Right cardiac atrium (tissue), 5 donors: ENCODE data around the gene XKR8. TPM values are rescaled to one million over a fixed set of nuclear protein-coding genes. Genes with fewer than 3 reads are reported as not detected.
A peak's percentile ranks its signal among the peaks of the same experiment; 100 is the strongest.

ENCODE experiments used
- ATAC-seq, 2 donors: fragments of 200-7000 bp; cut with Tn5 transposase; one replicate each; pipeline versions ENCODE4 v1.8.0 to v1.9.1; 2020; ENCODE audit warnings: moderate library complexity in 2 of 2, mild to moderate bottlenecking in 1 of 2
- DNase-seq, 3 donors: peaks; one replicate each; pipeline ENCODE4 v3.0.0-alpha.2; 2020
- H3K27ac ChIP-seq: one replicate; pipeline ENCODE4 v1.5.1; 2013; ENCODE audit warnings: mild to moderate bottlenecking, low read length, control low read depth, moderate library complexity
- H3K27me3 ChIP-seq: one replicate; pipeline ENCODE4 v1.6.1; 2013; ENCODE audit not compliant: control insufficient read depth, insufficient read depth
- H3K4me1 ChIP-seq: one replicate; pipeline ENCODE4 v1.6.1; 2013; ENCODE audit warnings: low read length; ENCODE audit not compliant: control insufficient read depth, insufficient read depth
- H3K4me3 ChIP-seq: one replicate; pipeline ENCODE4 v1.5.1; 2013; ENCODE audit warnings: low read length, control low read depth
- H3K9me3 ChIP-seq: one replicate; pipeline ENCODE4 v1.6.1; 2013; ENCODE audit warnings: low read length; ENCODE audit not compliant: control insufficient read depth
- WGBS: extraction: QIAGEN DNeasy Blood & Tissue Kit; methylation state at CpG from one replicate; pipeline ENCODE4 v1.1.7; 2013; 5-methylcytosine and 5-hydroxymethylcytosine counted together
- intact Hi-C, 4 donors: fragments of 100-400 bp; cut with DNase I; formaldehyde crosslinking; loops; one replicate each; pipeline versions ENCODE4 v1.11.0 to v1.14.0; 2022 to 2023
- polyA plus RNA-seq: library from polyadenylated mRNA; stranded (reverse); fragments of 200-250 nt; gene quantifications from one replicate; pipeline ENCODE4 v1.2.3, GENCODE V29; 2013
- total RNA-seq, 4 donors: library from RNA; stranded (reverse); fragmentation: NEBNext Ultra II Directional; extraction: Animal tissue kit (Norgen Biotek cat#: 25700); gene quantifications; one replicate each; pipeline ENCODE4 v1.2.1, GENCODE V29; 2021
- donor health status: healthy with polysubstance abuse.
- donor health status: DM: no; HTN: yes; CAD: no.
- donor health status: DM: no; HTN: no; CAD: no.
- donor health status: DM: no; HTN: yes; CAD: no; lungs with severe emphysema.
- donor health status: DM: yes; HTN: yes; CAD: no.

Gene XKR8
- total and polyA plus RNA-seq, 5 donors: 5.3 to 6.9 (median 5.9) TPM

DNA sequence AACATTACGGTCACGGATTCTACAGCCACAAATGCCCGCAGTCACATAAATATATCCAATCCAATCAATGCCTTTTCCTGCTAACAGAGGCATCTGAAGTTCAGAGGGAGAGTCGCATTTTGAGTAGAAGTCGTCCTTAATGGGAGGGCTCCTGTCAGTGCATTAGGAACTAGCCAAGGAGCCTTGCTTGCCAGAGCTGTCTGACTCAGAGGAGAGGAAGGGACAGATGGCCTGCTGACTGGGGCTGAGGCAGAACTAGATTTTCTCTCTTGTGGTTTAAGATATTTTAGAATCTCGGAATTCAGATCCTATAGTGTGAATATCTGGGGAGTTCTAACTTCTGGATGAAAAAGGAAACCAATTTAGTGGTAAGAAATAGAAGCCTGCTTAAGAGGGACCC, 10.6 kb downstream of the XKR8 start:
- peak; percentile 58 to 81 for ATAC-seq
- H3K9me3 ChIP-seq: no peaks in the 10 kb centered on the region
- peaks cover 6% of the 10 kb centered on the region for H3K4me1 ChIP-seq
- H3K4me3 ChIP-seq: no peak overlapping the region
- peak overlapping the region; percentile 49 for H3K27ac ChIP-seq
- no peaks in the 10 kb centered on the region for H3K27me3 ChIP-seq
- peak in 2 of 3 donors; percentile 65 to 76 for DNase-seq
- intact Hi-C loops: no loop called here
- 71% methylated on average over 6 of the region's 6 CpGs for WGBS

DNA sequence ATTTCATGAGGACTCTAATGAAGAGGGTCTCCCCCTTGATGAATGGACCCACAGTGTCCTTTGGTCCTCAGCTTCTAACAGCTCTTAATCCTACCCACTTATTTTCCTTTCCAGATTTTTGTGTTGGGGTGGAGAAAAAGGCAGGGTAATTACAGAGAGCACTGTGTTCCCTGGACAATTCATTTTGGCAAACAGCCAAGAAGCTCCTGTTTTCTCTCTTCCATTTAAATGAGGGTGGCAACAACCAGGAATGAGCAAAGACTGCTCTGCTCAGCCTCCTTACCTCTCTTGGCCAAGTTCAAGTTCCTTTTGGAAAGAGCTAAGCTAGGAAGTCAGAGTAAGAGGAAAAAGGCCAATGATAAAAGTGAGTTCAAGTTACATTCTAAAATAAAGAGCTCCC, 11.9 kb downstream of the XKR8 start:
- intact Hi-C loops: no loop called here
- Histone ChIP-seq H3K4me3 (no peak overlapping the region), H3K9me3 (no peaks in the 10 kb centered on the region), H3K27ac (no peak overlapping the region), H3K4me1 (peaks cover 6% of the 10 kb centered on the region), H3K27me3 (no peaks in the 10 kb centered on the region)
- DNase-seq (no peak), ATAC-seq (peak; percentile 62 to 73)

DNA sequence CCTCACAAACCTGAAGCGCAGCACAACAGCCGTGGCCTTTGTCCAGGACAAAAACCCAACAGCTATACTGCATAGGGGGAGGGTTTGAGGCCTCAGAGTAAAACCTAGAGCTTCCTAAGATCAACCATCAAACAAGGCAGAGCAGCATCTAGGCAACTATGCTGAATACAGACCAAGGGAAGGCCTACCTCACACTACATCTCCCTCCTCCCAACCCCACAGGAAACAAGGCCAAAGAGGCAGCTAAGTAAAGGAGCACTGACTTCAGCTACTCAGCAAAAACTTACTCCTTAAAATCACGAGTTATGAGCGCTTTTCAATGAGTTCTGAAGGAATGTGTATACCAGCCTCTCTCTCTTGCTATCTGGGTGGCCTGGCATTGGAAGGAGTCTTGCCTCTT, 12.4 kb downstream of the XKR8 start:
- Histone ChIP-seq H3K27ac (peak overlapping the region; percentile 21), H3K4me1 (peaks cover 6% of the 10 kb centered on the region), H3K9me3 (no peaks in the 10 kb centered on the region), H3K4me3 (no peak overlapping the region), H3K27me3 (no peaks in the 10 kb centered on the region)
- intact Hi-C loops: no loop called here
- ATAC-seq: peak in 1 of 2 donors; percentile 43
- 72% methylated on average over 4 of the region's 4 CpGs for WGBS
- DNase-seq: no peak

DNA sequence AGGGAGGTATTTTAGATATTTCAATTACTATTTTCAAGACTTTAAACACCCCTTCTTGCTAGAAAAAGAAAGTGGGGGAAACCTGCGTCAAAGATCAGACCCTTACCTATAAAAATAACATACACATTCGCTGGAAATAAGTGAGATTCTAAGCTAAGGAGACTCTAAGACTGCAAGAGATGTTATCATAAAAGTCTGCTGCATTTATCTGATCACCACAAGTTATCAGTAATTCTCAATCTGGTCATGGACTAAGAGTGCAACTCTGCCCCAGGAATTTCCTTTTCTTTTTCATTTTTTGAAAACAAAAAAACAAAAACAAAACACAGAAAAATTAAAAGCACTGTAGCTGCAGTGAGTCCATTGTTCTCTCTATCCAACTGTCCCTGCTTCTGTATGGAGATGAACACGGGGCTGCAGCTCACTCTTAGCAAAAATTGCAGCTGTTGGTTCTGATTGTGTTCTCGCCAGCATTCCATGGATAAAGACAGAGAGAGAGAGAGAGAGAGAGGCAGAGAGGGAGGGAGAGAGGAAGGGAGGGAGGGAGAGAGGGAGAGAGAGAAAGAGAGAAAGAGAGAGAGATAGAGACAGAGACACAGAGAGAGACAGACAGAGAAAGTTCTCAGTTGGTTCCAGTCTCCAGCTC, 14.1 kb downstream of the XKR8 start:
- intact Hi-C loops: no loop called here
- H3K4me3 ChIP-seq: no peak overlapping the region
- DNase-seq (no peak), ATAC-seq (no peak)
- H3K27ac ChIP-seq: no peak overlapping the region
- H3K9me3 ChIP-seq: no peaks in the 10 kb centered on the region
- no peaks in the 10 kb centered on the region for H3K27me3 ChIP-seq
- 75% methylated on average over 4 of the region's 4 CpGs for WGBS
- peaks cover 6% of the 10 kb centered on the region for H3K4me1 ChIP-seq

DNA sequence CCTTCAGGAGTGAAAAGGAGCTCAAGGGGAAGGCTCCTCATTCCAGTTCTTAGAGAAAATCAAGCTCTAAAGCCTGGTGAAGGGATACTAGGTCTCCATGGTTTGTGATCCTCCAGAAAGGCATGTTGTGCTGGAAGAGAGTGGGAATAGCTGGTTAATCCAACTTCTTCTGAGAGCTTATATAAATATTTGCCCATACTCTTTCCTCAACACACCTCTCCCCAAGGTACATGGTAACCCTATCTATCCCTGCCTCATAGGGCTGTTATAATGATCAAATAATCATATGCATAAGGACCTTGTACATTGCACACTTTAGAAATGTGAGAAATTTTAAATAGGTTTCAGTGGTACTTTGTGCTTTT, 14.6 kb downstream of the XKR8 start:
- Histone ChIP-seq H3K27me3 (no peaks in the 10 kb centered on the region), H3K4me1 (peaks cover 6% of the 10 kb centered on the region), H3K27ac (no peak overlapping the region), H3K9me3 (no peaks in the 10 kb centered on the region), H3K4me3 (no peak overlapping the region)
- no peak for DNase-seq
- ATAC-seq: no peak
- intact Hi-C loops: no loop called here

DNA sequence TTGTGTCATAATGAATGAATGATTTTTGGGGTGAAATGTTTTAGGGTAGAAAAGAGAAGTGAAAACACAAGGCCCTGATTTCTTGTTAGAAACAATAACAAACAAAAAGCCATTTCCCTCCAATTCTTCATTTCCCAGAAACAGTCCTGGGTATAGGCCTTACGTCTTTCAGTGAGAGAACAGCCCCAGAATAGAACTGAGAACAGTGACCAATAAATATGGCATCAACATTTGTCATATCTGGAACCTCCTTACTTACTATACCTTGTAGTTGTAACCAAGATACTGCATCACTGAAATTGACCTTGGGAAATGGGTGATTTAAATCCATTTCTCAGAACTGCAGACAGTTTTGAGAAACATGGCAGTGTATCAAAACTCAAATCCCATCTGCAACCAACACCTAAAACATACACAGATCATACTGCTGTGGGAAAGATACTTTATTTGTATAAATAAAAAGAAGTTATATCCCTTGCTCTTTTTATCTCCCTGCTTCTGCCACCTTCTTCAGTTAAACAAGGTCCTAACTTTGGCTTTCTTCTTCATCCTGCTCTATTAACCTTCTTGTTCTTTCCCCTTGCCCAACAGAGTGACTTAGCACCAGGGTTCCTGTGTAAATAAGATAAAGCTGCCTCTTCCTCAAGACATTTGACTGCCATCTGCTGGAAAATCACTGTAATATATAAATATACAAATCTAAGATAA, 19.5 kb downstream of the XKR8 start:
- H3K9me3 ChIP-seq: no peaks in the 10 kb centered on the region
- ATAC-seq: peak; percentile 73 to 87
- H3K27me3 ChIP-seq: no peaks in the 10 kb centered on the region
- DNase-seq: no peak
- intact Hi-C loops: loop anchor here in 1 of 4 donors (5.0 kb wide), 1 partner anchor 117 kb away; no protein-coding TSS in a partner anchor
- WGBS: 71% methylated on average over 1 of the region's 1 CpG
- no peaks in the 10 kb centered on the region for H3K4me1 ChIP-seq
- no peak overlapping the region for H3K27ac ChIP-seq
- H3K4me3 ChIP-seq: no peak overlapping the region

DNA sequence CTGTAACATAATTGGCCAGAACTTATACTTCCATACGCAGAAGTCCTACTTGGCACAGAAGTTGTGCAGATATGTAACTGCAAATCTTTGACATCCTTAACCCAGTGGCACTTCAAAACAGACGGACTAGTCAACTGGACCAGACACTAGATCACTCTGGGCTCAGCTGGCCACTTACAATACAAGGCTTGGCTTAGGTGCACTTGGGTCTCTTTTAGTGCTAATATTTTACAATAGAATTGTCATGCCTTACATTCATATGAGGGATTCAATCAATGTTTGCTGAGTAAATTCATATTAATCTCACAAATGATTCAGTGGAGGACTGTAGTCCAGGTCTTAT, 20.1 kb downstream of the XKR8 start:
- H3K27me3 ChIP-seq: no peaks in the 10 kb centered on the region
- intact Hi-C loops: loop anchor here (5.0 to 10.0 kb wide), 4 partner anchors 115 to 125 kb away; no protein-coding TSS in a partner anchor
- H3K4me3 ChIP-seq: no peak overlapping the region
- H3K4me1 ChIP-seq: no peaks in the 10 kb centered on the region
- no peak overlapping the region for H3K27ac ChIP-seq
- WGBS: 9% methylated on average over 2 of the region's 2 CpGs
- DNase-seq (no peak), ATAC-seq (no peak)
- no peaks in the 10 kb centered on the region for H3K9me3 ChIP-seq

DNA sequence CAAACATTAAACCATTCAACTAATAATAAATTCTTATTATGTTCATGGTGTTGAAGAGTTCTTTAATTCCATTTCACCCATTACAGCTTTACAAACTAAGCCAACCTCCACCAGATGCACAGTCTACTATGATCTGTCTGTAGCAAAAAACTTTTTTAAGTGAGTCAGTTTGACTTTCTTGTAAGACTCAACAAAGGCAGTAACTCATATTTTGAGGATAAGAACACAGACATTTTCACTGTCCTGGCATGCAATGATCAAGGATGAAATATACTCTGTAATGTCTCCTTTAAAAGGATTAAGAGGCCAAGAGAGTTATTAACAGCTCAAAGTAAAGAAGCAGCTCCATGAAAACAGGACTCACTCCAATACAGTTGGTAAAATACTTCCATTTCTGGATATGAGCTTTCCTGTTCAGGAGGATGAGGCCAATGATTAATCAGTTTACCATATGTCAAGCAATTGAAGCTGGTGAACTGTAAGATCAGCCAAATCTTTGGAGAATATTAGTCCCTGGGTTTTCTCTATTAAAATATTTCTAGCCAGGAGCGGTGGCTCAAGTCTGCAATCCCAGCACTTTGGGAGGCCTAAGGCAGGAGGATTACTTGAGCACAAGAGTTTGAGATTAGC, 20.6 kb downstream of the XKR8 start:
- ATAC-seq (no peak), DNase-seq (no peak)
- Histone ChIP-seq H3K27ac (no peak overlapping the region), H3K4me1 (no peaks in the 10 kb centered on the region), H3K9me3 (no peaks in the 10 kb centered on the region), H3K27me3 (no peaks in the 10 kb centered on the region), H3K4me3 (no peak overlapping the region)
- intact Hi-C loops: loop anchor here in 3 of 4 donors (5.0 to 10.0 kb wide), 3 partner anchors 116 to 126 kb away; no protein-coding TSS in a partner anchor
- WGBS: 70% methylated on average over 1 of the region's 1 CpG

DNA sequence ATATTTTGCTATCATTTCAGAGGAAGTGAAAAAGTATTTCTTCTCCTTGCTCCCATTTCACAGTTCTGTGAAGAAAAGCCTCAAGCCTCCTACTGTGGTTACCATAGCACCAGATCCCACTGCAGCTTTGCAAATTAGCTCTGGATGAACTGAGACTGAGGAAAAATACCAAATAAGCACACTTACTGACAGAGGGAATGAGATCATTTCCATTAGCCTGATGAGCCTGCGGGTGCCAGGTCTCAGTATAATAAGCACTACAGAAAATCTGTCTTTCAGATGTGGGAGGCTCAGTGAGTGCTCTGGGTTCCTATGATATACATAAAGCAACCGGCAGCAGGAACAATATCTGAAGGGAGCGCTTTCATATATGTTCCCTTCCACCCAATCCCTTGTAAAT, 21.4 kb downstream of the XKR8 start:
- Histone ChIP-seq H3K27ac (no peak overlapping the region), H3K4me1 (no peaks in the 10 kb centered on the region), H3K27me3 (no peaks in the 10 kb centered on the region), H3K4me3 (no peak overlapping the region), H3K9me3 (no peaks in the 10 kb centered on the region)
- DNase-seq (no peak), ATAC-seq (no peak)
- intact Hi-C loops: loop anchor here in 3 of 4 donors (5.0 to 10.0 kb wide), 3 partner anchors 116 to 126 kb away; no protein-coding TSS in a partner anchor
- 73% methylated on average over 3 of the region's 3 CpGs for WGBS

DNA sequence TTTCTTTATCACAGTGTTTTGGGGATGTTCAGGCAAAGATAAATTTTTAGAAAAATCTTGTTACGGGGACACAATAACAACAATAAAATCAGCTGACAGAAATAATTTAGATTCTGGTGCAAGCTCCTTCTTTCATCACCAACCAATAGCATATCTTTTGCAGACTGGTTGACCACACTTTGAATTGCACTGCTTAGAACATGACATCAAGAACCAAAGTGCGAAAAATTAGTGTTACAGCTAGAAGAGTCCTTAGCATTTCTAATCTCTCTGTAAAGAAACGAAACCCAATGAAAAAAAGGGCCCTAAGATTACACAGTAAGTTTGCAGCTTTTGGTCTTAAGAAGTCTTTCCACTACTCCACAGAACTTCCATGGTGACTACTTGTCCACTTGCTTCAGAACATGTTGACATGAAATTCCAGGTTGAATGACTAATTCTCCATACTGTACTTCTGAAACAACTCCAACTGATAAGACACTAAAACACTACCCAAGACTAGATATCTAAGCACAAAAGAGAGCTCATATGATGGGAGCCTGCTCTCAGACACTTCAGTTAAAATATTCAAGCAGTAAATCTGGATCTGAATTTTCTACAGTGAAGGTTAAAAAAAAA, 31.3 kb downstream of the XKR8 start:
- no peak for DNase-seq
- no peak for ATAC-seq
- WGBS: 89% methylated on average over 3 of the region's 3 CpGs
- H3K4me3 ChIP-seq: no peak overlapping the region
- H3K4me1 ChIP-seq: no peaks in the 10 kb centered on the region
- H3K27ac ChIP-seq: no peak overlapping the region
- no peaks in the 10 kb centered on the region for H3K27me3 ChIP-seq
- intact Hi-C loops: no loop called here
- no peaks in the 10 kb centered on the region for H3K9me3 ChIP-seq

DNA sequence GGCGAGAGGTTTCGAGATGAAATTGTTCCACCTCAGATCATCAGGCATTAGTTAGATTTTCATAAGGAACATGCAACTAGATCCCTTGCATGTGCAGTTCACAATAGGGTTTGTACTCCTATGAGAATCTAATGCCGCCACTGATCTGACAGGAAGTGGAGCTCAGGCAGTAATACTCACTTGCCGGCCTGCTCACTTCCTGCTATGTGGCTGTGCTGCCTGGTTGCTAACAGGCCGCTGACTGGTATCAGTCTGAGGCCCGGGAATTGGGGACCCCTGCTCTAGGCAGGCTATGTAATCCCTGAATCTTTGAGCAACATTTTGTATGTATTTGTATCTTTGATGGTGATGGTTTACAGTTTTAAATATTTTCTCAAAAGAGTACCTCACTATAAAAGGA, 32.5 kb downstream of the XKR8 start:
- Histone ChIP-seq H3K27me3 (no peaks in the 10 kb centered on the region), H3K4me1 (no peaks in the 10 kb centered on the region), H3K27ac (no peak overlapping the region), H3K4me3 (no peak overlapping the region), H3K9me3 (no peaks in the 10 kb centered on the region)
- DNase-seq: peak in 2 of 3 donors; percentile 27 to 71
- ATAC-seq: peak; percentile 47 to 80
- intact Hi-C loops: no loop called here
- 64% methylated on average over 6 of the region's 6 CpGs for WGBS
